ENCODE results near the gene HLCS.

GRCh38 chr21:36835383-36835795 lies 131.1 kb downstream of the HLCS start:
- TF ChIP-seq CTCF (IDR thresholded peaks at IDR 0.05; ENCODE audit: poor library complexity): no peak
- no peak for TF ChIP-seq EZH2 (IDR thresholded peaks at IDR 0.05; ENCODE audit: borderline replicate concordance)
